GM21515 (cell line): ENCODE measurements around the gene C3orf52.
"Not testable (repeated sequence)": the region's sequence is repeated elsewhere in the genome, so short reads cannot be mapped to it uniquely, and the experiment has no call there.

Experiments
- ATAC-seq: cut with Tn5 transposase; IDR thresholded peaks from one replicate; pipeline ENCODE4 v1.9.1; 2021; ENCODE audit not compliant: unreplicated experiment

Gene C3orf52

GRCh38 chr3:112086076-112086854 lies at the start of gene C3orf52:
Gene C3orf52 (plus strand): TSS chr3:112086389. CDS start chr3:112086408, 19 bp downstream.
- peak; percentile 76 for ATAC-seq

DNA sequence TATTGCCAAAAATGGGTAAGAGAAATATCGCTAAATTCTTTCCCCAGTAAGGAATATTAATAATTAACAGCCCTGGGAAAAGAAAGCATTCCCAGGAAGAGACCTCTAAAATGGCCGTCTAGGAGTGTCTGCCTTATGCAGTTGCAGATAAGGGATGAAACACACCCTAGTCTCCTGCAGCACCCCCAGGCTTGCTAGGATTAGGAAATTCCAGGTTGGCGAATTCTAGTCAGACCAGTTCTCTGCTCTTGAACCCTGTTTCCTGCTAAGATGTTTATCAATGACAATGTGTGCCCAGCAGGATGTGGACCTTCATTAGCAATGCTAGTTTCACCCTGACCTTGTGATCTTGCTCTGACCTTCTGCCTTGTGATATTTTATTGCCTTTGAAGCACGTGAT lies 49.0 kb upstream of the C3orf52 start:
- ATAC-seq, result not testable (repeated sequence)

- ATAC-seq, result no peak
Measured at GRCh38 chr3:112038863-112039262, 47.3 kb upstream of the C3orf52 start.

DNA sequence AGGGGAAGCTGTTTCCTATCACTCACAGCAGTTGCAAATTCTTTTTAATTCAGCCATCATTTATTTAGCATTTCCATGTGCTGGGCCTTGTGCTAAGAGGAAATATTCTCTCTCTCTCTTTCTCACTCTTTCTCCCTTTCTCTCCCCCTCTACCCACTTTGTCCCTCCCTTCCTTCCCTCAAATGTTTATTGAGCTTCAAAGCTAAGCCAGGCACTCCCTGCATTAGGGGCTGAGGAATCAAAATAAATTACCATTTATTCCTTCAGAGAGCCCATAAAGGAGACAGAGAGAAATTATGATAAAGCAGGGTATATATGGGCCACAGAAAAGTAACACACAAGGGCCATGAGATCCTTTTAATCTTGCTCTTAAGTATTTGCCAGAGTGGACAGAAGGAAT lies 44.9 kb upstream of the C3orf52 start:
- ATAC-seq, result no peak

- no peak for ATAC-seq
Measured at GRCh38 chr3:112042842-112043280, 43.3 kb upstream of the C3orf52 start.

DNA sequence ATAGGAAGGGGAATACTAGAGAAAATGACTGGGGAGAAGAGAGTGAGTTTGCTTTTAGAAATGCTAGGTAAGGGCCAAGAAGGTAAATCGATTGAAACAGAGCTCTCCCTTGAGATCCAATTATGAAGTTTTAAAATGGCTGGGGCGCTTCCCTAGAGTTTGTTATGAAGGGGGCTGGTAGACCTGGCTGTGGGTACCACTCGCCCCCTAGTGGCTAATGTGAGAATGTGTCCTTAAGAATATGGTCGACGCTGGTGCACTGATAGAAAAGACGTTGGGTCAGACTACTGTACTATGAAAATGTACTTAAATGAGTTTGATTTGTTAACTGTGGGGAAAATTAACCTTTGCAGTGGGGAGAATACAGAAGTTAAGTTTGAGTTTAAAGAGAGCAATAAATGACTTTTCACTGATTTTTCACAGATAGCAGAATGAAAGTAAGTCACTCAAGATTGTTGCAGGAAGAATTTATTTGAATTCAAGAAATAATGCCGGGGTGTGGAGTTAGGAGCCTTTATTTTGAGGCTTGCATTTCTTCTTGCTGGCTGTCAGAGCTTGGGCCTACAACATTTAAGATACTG lies 42.5 kb upstream of the C3orf52 start:
- ATAC-seq, result peak; percentile 79

- no peak for ATAC-seq
Measured at GRCh38 chr3:112046599-112046998, 39.6 kb upstream of the C3orf52 start.

DNA sequence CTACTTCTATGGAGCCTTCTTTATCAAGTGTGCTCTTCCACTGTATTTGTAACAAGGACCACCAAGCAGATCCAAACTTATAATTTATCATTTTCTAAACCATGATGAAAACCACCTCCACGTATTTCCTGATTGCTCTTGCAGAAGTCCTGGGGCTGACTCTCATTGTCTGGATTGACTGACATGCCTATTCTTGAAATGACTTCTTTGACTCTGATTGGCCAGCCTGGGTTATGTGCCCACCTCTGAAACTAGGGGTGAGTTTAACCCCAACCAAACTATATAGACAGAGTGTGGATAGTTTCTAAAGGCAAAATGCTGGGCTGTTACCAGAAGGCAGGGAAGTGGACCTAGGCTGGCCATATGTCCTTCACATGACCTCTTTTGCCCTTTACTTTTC lies 38.9 kb upstream of the C3orf52 start:
- no peak for ATAC-seq

- no peak for ATAC-seq
Measured at GRCh38 chr3:112048911-112049310, 37.3 kb upstream of the C3orf52 start.

DNA sequence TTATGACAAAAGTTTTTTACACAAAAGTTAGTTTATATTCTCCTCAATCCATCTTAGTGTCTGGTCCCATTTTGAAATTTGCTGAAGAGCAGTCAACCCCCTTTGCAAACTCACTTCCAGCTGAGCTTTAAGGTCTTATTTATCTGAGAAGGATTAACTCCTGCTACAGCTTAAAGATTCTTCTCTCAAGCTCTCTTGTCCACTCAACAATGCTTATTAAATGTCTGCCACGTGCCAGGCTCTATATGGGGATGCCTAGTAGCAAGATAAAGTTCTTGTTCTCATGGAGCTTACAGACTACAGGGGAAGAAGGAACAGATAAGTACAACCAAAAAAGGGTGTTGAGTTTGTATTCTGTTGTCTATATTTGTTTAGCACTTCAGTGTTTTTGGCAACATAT lies 33.0 kb upstream of the C3orf52 start:
- ATAC-seq, result no peak

GRCh38 chr3:112056451-112056929 lies 29.7 kb upstream of the C3orf52 start:
- ATAC-seq, result no peak

DNA sequence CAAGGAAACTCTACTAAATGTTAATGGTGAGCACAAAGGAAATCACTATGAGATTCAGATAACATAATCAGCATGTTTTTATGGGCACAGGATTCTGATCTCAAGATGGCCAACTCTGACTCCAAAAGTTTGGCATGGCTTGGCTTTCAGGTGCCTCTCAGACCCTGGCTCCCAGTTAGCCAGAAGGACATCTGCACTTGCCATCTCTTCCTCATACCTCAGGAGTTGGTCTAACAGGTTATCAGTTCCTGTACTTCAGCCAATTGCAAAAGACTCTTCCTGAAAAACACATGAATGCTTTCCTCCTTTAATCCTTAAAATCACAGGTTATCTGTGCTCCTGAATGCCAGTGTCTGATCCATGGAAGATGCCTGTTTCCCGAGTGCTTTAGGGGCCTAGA lies 26.7 kb upstream of the C3orf52 start:
- no peak for ATAC-seq

DNA sequence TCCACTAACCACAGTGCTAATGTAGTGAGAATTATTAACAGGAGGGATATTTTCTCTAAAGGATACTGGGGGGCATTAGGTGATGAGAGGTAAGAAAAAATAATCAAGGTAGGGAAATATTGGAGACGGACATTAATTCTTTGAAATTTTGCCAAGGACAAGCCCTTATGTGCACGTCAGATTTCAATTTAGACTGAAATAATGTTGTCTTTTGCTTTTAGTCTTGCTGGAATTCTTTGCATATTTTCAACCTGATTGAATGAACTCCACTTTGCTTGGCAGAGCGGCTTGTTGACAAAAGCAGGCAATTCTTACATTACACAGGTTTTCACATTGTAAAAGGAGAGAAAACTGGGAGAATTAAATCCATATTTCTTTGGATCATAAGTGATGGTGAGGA lies 25.0 kb upstream of the C3orf52 start:
- ATAC-seq, result no peak

DNA sequence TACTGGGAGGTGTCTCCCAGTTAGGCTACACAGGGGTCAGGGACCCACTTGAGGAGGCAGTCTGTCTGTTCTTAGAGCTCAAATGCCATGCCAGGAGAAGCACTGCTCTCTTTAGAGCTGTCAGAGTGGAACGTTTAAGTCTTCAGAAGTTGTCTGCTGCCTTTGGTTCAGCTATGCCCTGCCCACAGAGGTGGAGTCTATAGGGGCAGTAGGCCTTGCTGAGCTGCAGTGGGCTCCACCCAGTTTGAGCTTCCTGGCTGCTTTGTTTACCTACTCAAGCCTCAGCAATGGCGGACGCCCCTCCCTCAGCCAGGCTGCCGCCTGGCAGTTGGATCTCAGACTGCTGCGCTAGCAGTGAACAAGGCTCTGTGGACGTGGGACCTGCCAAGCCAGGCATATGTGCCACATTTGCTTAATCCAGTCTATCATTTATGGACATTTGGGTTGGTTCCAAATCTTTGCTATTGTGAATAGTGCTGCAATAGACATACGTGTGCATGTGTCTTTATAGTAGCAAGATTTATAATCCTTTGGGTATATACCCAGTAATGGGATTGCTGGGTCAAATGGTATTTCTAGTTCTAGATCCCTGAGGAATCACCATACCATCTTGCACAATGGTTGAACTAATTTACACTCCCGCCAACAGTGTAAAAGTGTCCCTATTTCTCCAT lies 13.7 kb upstream of the C3orf52 start:
- not testable (repeated sequence) for ATAC-seq

DNA sequence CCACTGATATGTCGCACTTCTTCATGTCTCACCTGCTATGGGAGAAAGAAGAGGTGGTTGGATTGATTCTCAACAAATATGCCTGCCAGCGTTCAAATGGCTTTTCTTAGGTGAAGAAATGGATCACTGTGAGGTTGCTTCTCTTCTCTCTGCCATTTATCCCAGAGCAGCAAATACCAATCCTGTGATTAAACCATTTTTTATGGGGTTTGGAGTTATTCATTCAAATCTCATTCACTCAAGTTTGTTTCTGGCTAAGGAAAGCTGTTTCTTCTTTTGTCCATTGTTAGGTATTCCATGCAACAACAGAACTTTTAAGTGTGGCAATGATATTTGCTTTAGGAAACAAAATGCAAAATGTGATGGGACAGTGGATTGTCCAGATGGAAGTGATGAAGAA lies 12.2 kb upstream of the C3orf52 start:
- ATAC-seq, result no peak

DNA sequence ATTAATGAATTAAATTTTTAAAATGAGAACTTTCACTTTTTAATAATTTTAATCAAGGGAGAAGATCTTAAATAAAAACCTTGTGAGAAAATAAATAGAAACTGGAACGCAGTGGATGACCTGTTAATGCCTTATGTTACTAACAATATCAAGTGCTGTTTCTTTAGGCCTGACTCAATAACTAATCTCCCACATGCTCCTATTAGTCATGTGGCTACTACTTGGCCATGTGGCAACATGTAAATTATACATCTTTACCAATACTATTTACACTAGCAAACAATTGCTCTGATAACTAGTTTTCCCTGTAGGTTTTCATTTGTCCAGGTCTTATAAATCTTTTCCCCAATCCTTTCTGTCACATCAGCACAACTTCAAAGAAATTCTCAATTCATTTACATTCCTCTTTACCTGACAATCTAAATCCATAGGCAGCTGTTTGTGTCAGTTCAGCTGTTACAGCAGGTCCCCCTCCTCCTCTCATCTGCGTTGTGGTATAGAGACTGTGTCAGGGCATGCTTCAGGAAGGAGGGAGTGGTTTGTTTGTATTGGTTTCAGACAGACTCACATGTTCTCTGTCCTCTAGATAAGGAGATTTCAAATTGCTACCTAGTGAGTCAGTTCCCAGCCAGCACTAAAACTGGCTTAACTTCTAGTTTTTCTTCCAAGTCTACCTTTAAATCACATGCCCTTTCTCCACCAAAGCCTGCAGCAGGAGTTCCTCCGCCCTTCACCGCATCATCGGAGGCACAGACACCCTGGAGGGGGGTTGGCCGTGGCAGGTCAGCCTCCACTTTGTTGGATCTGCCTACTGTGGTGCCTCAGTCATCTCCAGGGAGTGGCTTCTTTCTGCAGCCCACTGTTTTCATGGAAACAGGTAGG lies 11.3 kb upstream of the C3orf52 start:
- ATAC-seq, result peak; percentile 85

GRCh38 chr3:112078125-112079083 lies 7.8 kb upstream of the C3orf52 start:
- ATAC-seq, result no peak

DNA sequence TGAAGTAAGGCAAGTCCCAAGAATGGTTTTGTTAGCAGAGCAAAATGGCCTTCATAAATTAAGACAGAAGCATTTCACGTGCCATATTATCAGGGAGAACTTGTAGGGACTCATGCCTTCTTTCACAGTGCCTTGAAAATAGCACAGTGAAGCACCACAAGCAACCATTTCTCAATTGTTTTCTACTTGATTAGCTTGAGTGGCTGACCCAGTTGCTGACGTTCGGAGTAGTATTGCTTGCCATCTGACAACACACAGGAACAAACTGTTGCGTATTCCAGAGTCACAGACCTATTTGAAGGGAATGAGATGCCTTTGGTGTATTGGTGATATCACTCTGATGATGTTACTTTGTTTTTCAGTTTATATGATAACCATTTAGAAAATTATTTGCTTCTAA lies 3.0 kb upstream of the C3orf52 start:
- no peak for ATAC-seq

GRCh38 chr3:112084980-112085705 lies 1.0 kb upstream of the C3orf52 start:
- no peak for ATAC-seq
